Measurements from ENCODE around the gene RBMS1. TPM values are rescaled to one million over a fixed set of nuclear protein-coding genes. Genes with fewer than 3 reads are reported as not detected.

RBMS1 gene
- total and polyA plus RNA-seq, 2 experiments from 2014 or later: 55.5 to 94.8 TPM

DNA sequence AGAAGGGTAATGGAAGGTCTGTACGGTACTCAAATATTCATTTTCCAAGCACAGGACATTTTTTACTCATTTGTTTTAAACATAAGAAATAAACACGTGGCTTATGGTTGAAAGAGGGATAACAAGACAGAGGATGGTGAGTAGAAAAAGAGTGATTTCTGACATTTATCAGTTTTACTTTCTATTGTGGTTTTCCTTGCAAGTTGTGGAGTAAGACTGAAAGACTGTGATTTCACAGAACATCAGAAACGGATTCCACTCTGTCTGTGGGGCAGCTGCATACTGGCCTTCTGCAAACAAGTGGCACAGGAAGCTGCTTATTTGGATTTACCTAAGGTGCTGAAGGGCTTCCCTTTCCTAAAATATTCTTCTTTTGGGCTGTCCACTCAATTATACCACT lies 171.3 kb downstream of the RBMS1 start (continued):
- TF ChIP-seq EZH2 (IDR thresholded peaks at IDR 0.05; ENCODE audit: low read depth, unreplicated experiment): no peak
- TF ChIP-seq, protein P1, sequence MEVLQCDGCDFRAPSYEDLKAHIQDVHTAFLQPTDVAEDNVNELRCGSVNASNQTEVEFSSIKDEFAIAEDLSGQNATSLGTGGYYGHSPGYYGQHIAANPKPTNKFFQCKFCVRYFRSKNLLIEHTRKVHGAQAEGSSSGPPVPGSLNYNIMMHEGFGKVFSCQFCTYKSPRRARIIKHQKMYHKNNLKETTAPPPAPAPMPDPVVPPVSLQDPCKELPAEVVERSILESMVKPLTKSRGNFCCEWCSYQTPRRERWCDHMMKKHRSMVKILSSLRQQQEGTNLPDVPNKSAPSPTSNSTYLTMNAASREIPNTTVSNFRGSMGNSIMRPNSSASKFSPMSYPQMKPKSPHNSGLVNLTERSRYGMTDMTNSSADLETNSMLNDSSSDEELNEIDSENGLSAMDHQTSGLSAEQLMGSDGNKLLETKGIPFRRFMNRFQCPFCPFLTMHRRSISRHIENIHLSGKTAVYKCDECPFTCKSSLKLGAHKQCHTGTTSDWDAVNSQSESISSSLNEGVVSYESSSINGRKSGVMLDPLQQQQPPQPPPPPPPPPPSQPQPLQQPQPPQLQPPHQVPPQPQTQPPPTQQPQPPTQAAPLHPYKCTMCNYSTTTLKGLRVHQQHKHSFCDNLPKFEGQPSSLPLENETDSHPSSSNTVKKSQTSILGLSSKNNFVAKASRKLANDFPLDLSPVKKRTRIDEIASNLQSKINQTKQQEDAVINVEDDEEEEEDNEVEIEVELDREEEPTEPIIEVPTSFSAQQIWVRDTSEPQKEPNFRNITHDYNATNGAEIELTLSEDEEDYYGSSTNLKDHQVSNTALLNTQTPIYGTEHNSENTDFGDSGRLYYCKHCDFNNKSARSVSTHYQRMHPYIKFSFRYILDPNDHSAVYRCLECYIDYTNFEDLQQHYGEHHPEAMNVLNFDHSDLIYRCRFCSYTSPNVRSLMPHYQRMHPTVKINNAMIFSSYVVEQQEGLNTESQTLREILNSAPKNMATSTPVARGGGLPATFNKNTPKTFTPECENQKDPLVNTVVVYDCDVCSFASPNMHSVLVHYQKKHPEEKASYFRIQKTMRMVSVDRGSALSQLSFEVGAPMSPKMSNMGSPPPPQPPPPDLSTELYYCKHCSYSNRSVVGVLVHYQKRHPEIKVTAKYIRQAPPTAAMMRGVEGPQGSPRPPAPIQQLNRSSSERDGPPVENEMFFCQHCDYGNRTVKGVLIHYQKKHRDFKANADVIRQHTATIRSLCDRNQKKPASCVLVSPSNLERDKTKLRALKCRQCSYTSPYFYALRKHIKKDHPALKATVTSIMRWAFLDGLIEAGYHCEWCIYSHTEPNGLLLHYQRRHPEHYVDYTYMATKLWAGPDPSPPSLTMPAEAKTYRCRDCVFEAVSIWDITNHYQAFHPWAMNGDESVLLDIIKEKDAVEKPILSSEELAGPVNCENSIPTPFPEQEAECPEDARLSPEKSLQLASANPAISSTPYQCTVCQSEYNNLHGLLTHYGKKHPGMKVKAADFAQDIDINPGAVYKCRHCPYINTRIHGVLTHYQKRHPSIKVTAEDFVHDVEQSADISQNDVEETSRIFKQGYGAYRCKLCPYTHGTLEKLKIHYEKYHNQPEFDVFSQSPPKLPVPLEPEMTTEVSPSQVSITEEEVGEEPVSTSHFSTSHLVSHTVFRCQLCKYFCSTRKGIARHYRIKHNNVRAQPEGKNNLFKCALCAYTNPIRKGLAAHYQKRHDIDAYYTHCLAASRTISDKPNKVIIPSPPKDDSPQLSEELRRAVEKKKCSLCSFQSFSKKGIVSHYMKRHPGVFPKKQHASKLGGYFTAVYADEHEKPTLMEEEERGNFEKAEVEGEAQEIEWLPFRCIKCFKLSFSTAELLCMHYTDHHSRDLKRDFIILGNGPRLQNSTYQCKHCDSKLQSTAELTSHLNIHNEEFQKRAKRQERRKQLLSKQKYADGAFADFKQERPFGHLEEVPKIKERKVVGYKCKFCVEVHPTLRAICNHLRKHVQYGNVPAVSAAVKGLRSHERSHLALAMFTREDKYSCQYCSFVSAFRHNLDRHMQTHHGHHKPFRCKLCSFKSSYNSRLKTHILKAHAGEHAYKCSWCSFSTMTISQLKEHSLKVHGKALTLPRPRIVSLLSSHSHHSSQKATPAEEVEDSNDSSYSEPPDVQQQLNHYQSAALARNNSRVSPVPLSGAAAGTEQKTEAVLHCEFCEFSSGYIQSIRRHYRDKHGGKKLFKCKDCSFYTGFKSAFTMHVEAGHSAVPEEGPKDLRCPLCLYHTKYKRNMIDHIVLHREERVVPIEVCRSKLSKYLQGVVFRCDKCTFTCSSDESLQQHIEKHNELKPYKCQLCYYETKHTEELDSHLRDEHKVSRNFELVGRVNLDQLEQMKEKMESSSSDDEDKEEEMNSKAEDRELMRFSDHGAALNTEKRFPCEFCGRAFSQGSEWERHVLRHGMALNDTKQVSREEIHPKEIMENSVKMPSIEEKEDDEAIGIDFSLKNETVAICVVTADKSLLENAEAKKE (CRISPR knock-in tag; IDR thresholded peaks at IDR 0.05): no peak

DNA sequence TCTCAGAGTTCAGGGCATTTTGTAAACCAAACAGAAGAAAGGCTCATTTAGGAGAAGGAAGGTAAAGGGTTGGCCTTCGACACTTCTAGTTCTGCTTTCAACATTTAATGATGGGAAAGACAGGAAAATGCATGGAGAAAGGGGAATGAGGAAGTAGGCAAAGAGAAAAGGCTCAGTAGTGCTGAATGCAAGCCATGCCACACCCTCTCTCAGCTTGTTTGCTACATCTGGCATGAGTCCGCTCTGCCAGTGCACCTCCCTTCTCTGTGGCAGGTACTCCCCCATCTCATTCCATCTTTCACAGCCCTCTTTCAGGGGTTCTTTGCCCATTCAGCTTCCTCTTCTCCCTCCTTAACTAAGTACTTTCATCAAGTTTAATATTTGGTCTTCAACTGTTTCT lies 172.6 kb downstream of the RBMS1 start:
- H3K36me3 ChIP-seq (ENCODE audit: insufficient read depth): no peaks in the 10 kb centered on the region
- H3K4me1 Mint-ChIP-seq: peaks cover 25% of the 10 kb centered on the region
- H4K20me1 ChIP-seq (replicated peaks; ENCODE audit: insufficient read depth): no peaks in the 10 kb centered on the region; the same call in 1 of the 2 replicates
- peaks cover 7% of the 10 kb centered on the region; the same call in 1 of the 2 replicates for H3K4me1 ChIP-seq (ENCODE audit: insufficient read depth)
- H3K36me3 Mint-ChIP-seq (ENCODE audit: low read depth): no peaks in the 10 kb centered on the region
- H3K27ac Mint-ChIP-seq: no peak overlapping the region
- no peak for DNase-seq (ENCODE audit: low spot score)
- no peak overlapping the region for H2AFZ ChIP-seq
- no peak overlapping the region for H3K4me3 Mint-ChIP-seq
- no peak overlapping the region for H3K4me3 ChIP-seq
- peaks cover 3% of the 10 kb centered on the region for H3K27me3 Mint-ChIP-seq (ENCODE audit: insufficient read depth, low read depth, poor library complexity)
- ATAC-seq: peak; percentile 52; the same call in 2 of the 3 replicates
- no peak overlapping the region for H3K4me2 ChIP-seq
- H3K9me3 Mint-ChIP-seq: no peaks in the 10 kb centered on the region
- no peaks in the 10 kb centered on the region for H3K27me3 ChIP-seq (ENCODE audit: insufficient read depth)
- no peaks in the 10 kb centered on the region for H3F3A ChIP-seq (replicated peaks; ENCODE audit: low read depth)
- no peaks in the 10 kb centered on the region for H3K9me2 ChIP-seq (ENCODE audit: insufficient read depth)
- no peak for TF ChIP-seq EZH2 (IDR thresholded peaks at IDR 0.05; ENCODE audit: low read depth, unreplicated experiment)
- no peak for TF ChIP-seq ZNF331 (CRISPR knock-in tag; IDR thresholded peaks at IDR 0.05; ENCODE audit: low read depth)
- no peak for TF ChIP-seq NANOG (IDR thresholded peaks at IDR 0.05; ENCODE audit: borderline replicate concordance)
- TF ChIP-seq, protein P2, sequence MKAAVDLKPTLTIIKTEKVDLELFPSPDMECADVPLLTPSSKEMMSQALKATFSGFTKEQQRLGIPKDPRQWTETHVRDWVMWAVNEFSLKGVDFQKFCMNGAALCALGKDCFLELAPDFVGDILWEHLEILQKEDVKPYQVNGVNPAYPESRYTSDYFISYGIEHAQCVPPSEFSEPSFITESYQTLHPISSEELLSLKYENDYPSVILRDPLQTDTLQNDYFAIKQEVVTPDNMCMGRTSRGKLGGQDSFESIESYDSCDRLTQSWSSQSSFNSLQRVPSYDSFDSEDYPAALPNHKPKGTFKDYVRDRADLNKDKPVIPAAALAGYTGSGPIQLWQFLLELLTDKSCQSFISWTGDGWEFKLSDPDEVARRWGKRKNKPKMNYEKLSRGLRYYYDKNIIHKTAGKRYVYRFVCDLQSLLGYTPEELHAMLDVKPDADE (IDR thresholded peaks at IDR 0.05): no peak
- peaks cover 30% of the 10 kb centered on the region for H3K79me2 ChIP-seq (replicated peaks; ENCODE audit: insufficient read depth)
- no peak overlapping the region for H3K27ac ChIP-seq (ENCODE audit: low read depth)

All from GM23338 (cell line).